Measurements from ENCODE around the gene PCDHA8. TPM values are rescaled to one million over a fixed set of nuclear protein-coding genes. Genes with fewer than 3 reads are reported as not detected.
"Not testable (repeated sequence)": the region's sequence is repeated elsewhere in the genome, so short reads cannot be mapped to it uniquely, and the experiment has no call there.

The PCDHA8 gene
- total and polyA plus RNA-seq, 4 experiments from 2014 or later: not detected

- Mint-ChIP-seq H3K4me3 (no peak within 1 kb of the TSS), H3K27me3 (peaks cover 2 to 5% of the 10 kb centered on the region in 2 donors), H3K9me3 (peaks cover 0 to 49% (median 21%) of the 10 kb centered on the region in 8 donors), H3K36me3 (no peaks in the 10 kb centered on the region), H3K4me1 (no peaks in the 10 kb centered on the region), H3K27ac (no peak within 1 kb of the TSS)
- Histone ChIP-seq H3K4me3 (ENCODE audit: low read length in 2 of 2) (no peak within 1 kb of the TSS), H3K36me3 (ENCODE audit: insufficient read depth, low read length) (no peaks in the 10 kb centered on the region), H3K27me3 (ENCODE audit: insufficient read depth, low read length) (no peaks in the 10 kb centered on the region), H3K27ac (ENCODE audit: low read depth, low read length) (no peak within 1 kb of the TSS), H3K9me3 (ENCODE audit: control insufficient read depth in 1 of 2, low read length in 2 of 2) (no peaks in the 10 kb centered on the region), H3K4me1 (ENCODE audit: insufficient read depth, low read length) (no peaks in the 10 kb centered on the region)
- POLR2A ChIA-PET (ENCODE audit: partially characterized antibody): no interaction called here
- no peak for DNase-seq
- intact Hi-C loops (cut with micrococcal nuclease): no loop called here
- CTCF ChIA-PET (ENCODE audit: partially characterized antibody): no interaction called here
Observed at GRCh38 chr5:140821375-140822280, 19.4 kb upstream of the PCDHA8 start, which contains the start of gene PCDHA5. PCDHA5 (plus strand) TSS chr5:140821613.

GRCh38 chr5:140822281-140822629, 18.7 kb upstream of the PCDHA8 start:
- peaks cover 4 to 8% of the 10 kb centered on the region in 2 donors for H3K27me3 Mint-ChIP-seq
- H3K36me3 Mint-ChIP-seq: peaks cover 0 to 2% of the 10 kb centered on the region in 2 donors
- no peak overlapping the region for H3K4me3 Mint-ChIP-seq
- no peaks in the 10 kb centered on the region for H3K36me3 ChIP-seq (ENCODE audit: insufficient read depth, low read length)
- peaks cover 3 to 50% (median 27%) of the 10 kb centered on the region in 8 donors for H3K9me3 Mint-ChIP-seq
- no peaks in the 10 kb centered on the region for H3K9me3 ChIP-seq (ENCODE audit: control insufficient read depth in 1 of 2, low read length in 2 of 2)
- H3K27me3 ChIP-seq (ENCODE audit: insufficient read depth, low read length): peaks cover under 1% of the 10 kb centered on the region
- peaks cover 0 to 1% (median 0%) of the 10 kb centered on the region in 4 donors for H3K4me1 Mint-ChIP-seq
- intact Hi-C loops (cut with micrococcal nuclease): no loop called here
- no peak overlapping the region for H3K27ac Mint-ChIP-seq
- no peak overlapping the region for H3K4me3 ChIP-seq (ENCODE audit: low read length in 2 of 2)
- no peak for DNase-seq
- no peak overlapping the region for H3K27ac ChIP-seq (ENCODE audit: low read depth, low read length)
- H3K4me1 ChIP-seq (ENCODE audit: insufficient read depth, low read length): no peaks in the 10 kb centered on the region
- ChIA-PET CTCF (ENCODE audit: partially characterized antibody) (no interaction called here), POLR2A (ENCODE audit: partially characterized antibody) (no interaction called here)

GRCh38 chr5:140822969-140823368, 18.0 kb upstream of the PCDHA8 start:
- H3K4me3 ChIP-seq (ENCODE audit: low read length in 2 of 2); CTCF ChIA-PET (ENCODE audit: partially characterized antibody); H3K4me3 Mint-ChIP-seq; H3K4me1 ChIP-seq (ENCODE audit: insufficient read depth, low read length); POLR2A ChIA-PET (ENCODE audit: partially characterized antibody); H3K27me3 ChIP-seq (ENCODE audit: insufficient read depth, low read length); H3K36me3 Mint-ChIP-seq; DNase-seq; H3K27ac Mint-ChIP-seq; H3K27ac ChIP-seq (ENCODE audit: low read depth, low read length); H3K27me3 Mint-ChIP-seq; H3K4me1 Mint-ChIP-seq; intact Hi-C loops (cut with micrococcal nuclease); H3K9me3 ChIP-seq (ENCODE audit: control insufficient read depth in 1 of 2, low read length in 2 of 2); H3K36me3 ChIP-seq (ENCODE audit: insufficient read depth, low read length): not testable (repeated sequence)
- H3K9me3 Mint-ChIP-seq: peaks cover 3 to 53% (median 33%) of the 10 kb centered on the region in 8 donors

GRCh38 chr5:140823475-140823874, 17.5 kb upstream of the PCDHA8 start:
- intact Hi-C loops (cut with micrococcal nuclease): no loop called here
- H3K36me3 Mint-ChIP-seq: peaks cover under 1 to 2% of the 10 kb centered on the region in 2 donors
- no peak for DNase-seq
- H3K4me3 Mint-ChIP-seq: no peak overlapping the region
- H3K27ac ChIP-seq (ENCODE audit: low read depth, low read length): no peak overlapping the region
- H3K9me3 Mint-ChIP-seq: peaks cover 3 to 51% (median 35%) of the 10 kb centered on the region in 8 donors
- no peak overlapping the region for H3K4me3 ChIP-seq (ENCODE audit: low read length in 2 of 2)
- H3K4me1 Mint-ChIP-seq: peaks cover 0 to 1% (median 0%) of the 10 kb centered on the region in 4 donors
- H3K4me1 ChIP-seq (ENCODE audit: insufficient read depth, low read length): no peaks in the 10 kb centered on the region
- H3K27me3 Mint-ChIP-seq: peaks cover 7 to 8% of the 10 kb centered on the region in 2 donors
- no peaks in the 10 kb centered on the region for H3K9me3 ChIP-seq (ENCODE audit: control insufficient read depth in 1 of 2, low read length in 2 of 2)
- ChIA-PET POLR2A (ENCODE audit: partially characterized antibody) (no interaction called here), CTCF (ENCODE audit: partially characterized antibody) (no interaction called here)
- H3K36me3 ChIP-seq (ENCODE audit: insufficient read depth, low read length): no peaks in the 10 kb centered on the region
- H3K27ac Mint-ChIP-seq: no peak overlapping the region
- H3K27me3 ChIP-seq (ENCODE audit: insufficient read depth, low read length): peaks cover 3% of the 10 kb centered on the region

- Mint-ChIP-seq H3K36me3 (peaks cover 4 to 6% of the 10 kb centered on the region in 2 donors), H3K27ac (peak within 1 kb of the TSS in 2 of 7 donors; percentile 22 to 46), H3K4me1 (peaks cover 0 to 1% (median 0%) of the 10 kb centered on the region in 4 donors), H3K9me3 (peaks cover 2 to 58% (median 37%) of the 10 kb centered on the region in 8 donors), H3K4me3 (no peak within 1 kb of the TSS), H3K27me3 (peaks cover 12 to 14% of the 10 kb centered on the region in 2 donors)
- Histone ChIP-seq H3K4me1 (ENCODE audit: insufficient read depth, low read length) (no peaks in the 10 kb centered on the region), H3K27ac (ENCODE audit: low read depth, low read length) (no peak within 1 kb of the TSS), H3K36me3 (ENCODE audit: insufficient read depth, low read length) (no peaks in the 10 kb centered on the region), H3K27me3 (ENCODE audit: insufficient read depth, low read length) (peaks cover 3% of the 10 kb centered on the region), H3K4me3 (ENCODE audit: low read length in 2 of 2) (no peak within 1 kb of the TSS), H3K9me3 (ENCODE audit: control insufficient read depth in 1 of 2, low read length in 2 of 2) (no peaks in the 10 kb centered on the region)
- DNase-seq: no peak
- intact Hi-C loops (cut with micrococcal nuclease): no loop called here
- CTCF ChIA-PET (ENCODE audit: partially characterized antibody): no interaction called here
- POLR2A ChIA-PET (ENCODE audit: partially characterized antibody): no interaction called here
Observed at GRCh38 chr5:140827704-140828361, 13.2 kb upstream of the PCDHA8 start, which contains the start of gene PCDHA6. PCDHA6 (plus strand) TSS chr5:140827960; CDS start chr5:140828092, 132 bp downstream.

GRCh38 chr5:140828362-140828737, 12.6 kb upstream of the PCDHA8 start:
- Mint-ChIP-seq H3K27me3 (peaks cover 15 to 16% of the 10 kb centered on the region in 2 donors), H3K4me3 (no peak overlapping the region), H3K36me3 (peaks cover 4 to 8% of the 10 kb centered on the region in 2 donors), H3K9me3 (peaks cover 3 to 61% (median 39%) of the 10 kb centered on the region in 8 donors), H3K27ac (peak overlapping the region in 1 of 7 donors; percentile 46), H3K4me1 (peaks cover 0 to 1% (median 0%) of the 10 kb centered on the region in 4 donors)
- no peak for DNase-seq
- H3K27ac ChIP-seq (ENCODE audit: low read depth, low read length): no peak overlapping the region
- H3K27me3 ChIP-seq (ENCODE audit: insufficient read depth, low read length): peaks cover 3% of the 10 kb centered on the region
- POLR2A ChIA-PET (ENCODE audit: partially characterized antibody): no interaction called here
- no peak overlapping the region for H3K4me3 ChIP-seq (ENCODE audit: low read length in 2 of 2)
- intact Hi-C loops (cut with micrococcal nuclease): no loop called here
- no peaks in the 10 kb centered on the region for H3K9me3 ChIP-seq (ENCODE audit: control insufficient read depth in 1 of 2, low read length in 2 of 2)
- no peaks in the 10 kb centered on the region for H3K36me3 ChIP-seq (ENCODE audit: insufficient read depth, low read length)
- CTCF ChIA-PET (ENCODE audit: partially characterized antibody): no interaction called here
- H3K4me1 ChIP-seq (ENCODE audit: insufficient read depth, low read length): no peaks in the 10 kb centered on the region
